Chondrocyte (in vitro differentiated cells): Measurements from ENCODE around the gene LIN52. TPM values are rescaled to one million over a fixed set of nuclear protein-coding genes. Genes with fewer than 3 reads are reported as not detected.

Source experiments
- DNase-seq: peaks from one replicate; pipeline ENCODE4 v3.0.0; 2021; ENCODE audit warnings: mixed read lengths, low spot score
- H3K27ac Mint-ChIP-seq: one replicate; pipeline ENCODE4 v1.8.0; 2021; ENCODE audit warnings: mild to moderate bottlenecking, moderate library complexity, mixed read lengths; ENCODE audit not compliant: unreplicated experiment
- H3K27me3 Mint-ChIP-seq: 2 replicates; pipeline ENCODE4 v1.8.0; 2021; ENCODE audit warnings: low read depth, mixed read lengths
- H3K36me3 Mint-ChIP-seq: 2 replicates; pipeline ENCODE4 v1.8.0; 2021; ENCODE audit warnings: low read depth, mixed read lengths
- H3K4me1 Mint-ChIP-seq: 2 replicates; pipeline ENCODE4 v1.8.0; 2021; ENCODE audit warnings: low read depth, mild to moderate bottlenecking, mixed read lengths
- H3K4me3 Mint-ChIP-seq: one replicate; pipeline ENCODE4 v1.8.0; 2021; ENCODE audit warnings: mild to moderate bottlenecking, moderate library complexity, mixed read lengths; ENCODE audit not compliant: unreplicated experiment
- H3K9me3 Mint-ChIP-seq: 2 replicates; pipeline ENCODE4 v1.8.0; 2021; ENCODE audit warnings: low read depth, mixed read lengths
- CTCF ChIP-seq: fragments of 200-600 bp; sonication (generic); IDR thresholded peaks from 2 replicates; pipeline ENCODE4 v1.5.0; 2021; ENCODE audit warnings: antibody characterized with exemption, mild to moderate bottlenecking, moderate library complexity
- total RNA-seq: library from RNA; stranded (reverse); gene quantifications from 3 replicates; pipeline ENCODE4 v1.2.1, GENCODE V29; 2021

The LIN52 gene
- total RNA-seq, 1 donor from 2014 or later = 6.6 TPM

- peaks cover 29% of the 10 kb centered on the region for H3K27me3 Mint-ChIP-seq
- no peak overlapping the region for H3K4me3 Mint-ChIP-seq
- TF ChIP-seq CTCF = no peak
- peaks cover 3% of the 10 kb centered on the region for H3K36me3 Mint-ChIP-seq
- H3K27ac Mint-ChIP-seq = no peak overlapping the region
- no peaks in the 10 kb centered on the region for H3K4me1 Mint-ChIP-seq
- peak; percentile 29 for DNase-seq
- no peaks in the 10 kb centered on the region for H3K9me3 Mint-ChIP-seq
These were observed 138.3 kb downstream of the LIN52 start for GRCh38 chr14:74223016-74223415.

- no peak for DNase-seq
- Mint-ChIP-seq H3K36me3 (peaks cover 7% of the 10 kb centered on the region), H3K4me1 (no peaks in the 10 kb centered on the region), H3K27ac (no peak overlapping the region), H3K27me3 (peaks cover 60% of the 10 kb centered on the region), H3K4me3 (no peak overlapping the region), H3K9me3 (peaks cover 7% of the 10 kb centered on the region)
- TF ChIP-seq CTCF = no peak
These were observed 147.0 kb downstream of the LIN52 start for GRCh38 chr14:74231784-74232183.

GRCh38 chr14:74235017-74235416 is 150.3 kb downstream of the LIN52 start:
- Mint-ChIP-seq H3K4me3 (no peak overlapping the region), H3K27me3 (peaks cover 52% of the 10 kb centered on the region), H3K4me1 (no peaks in the 10 kb centered on the region), H3K36me3 (peaks cover 5% of the 10 kb centered on the region), H3K9me3 (peaks cover 7% of the 10 kb centered on the region), H3K27ac (no peak overlapping the region)
- no peak for DNase-seq
- TF ChIP-seq CTCF = no peak

GRCh38 chr14:74237441-74237840 is 152.7 kb downstream of the LIN52 start:
- no peaks in the 10 kb centered on the region for H3K36me3 Mint-ChIP-seq
- H3K27ac Mint-ChIP-seq = no peak overlapping the region
- no peak for DNase-seq
- no peak for TF ChIP-seq CTCF
- H3K9me3 Mint-ChIP-seq = peaks cover under 1% of the 10 kb centered on the region
- no peak overlapping the region for H3K4me3 Mint-ChIP-seq
- peaks cover 11% of the 10 kb centered on the region for H3K4me1 Mint-ChIP-seq
- H3K27me3 Mint-ChIP-seq = peaks cover 52% of the 10 kb centered on the region

GRCh38 chr14:74238974-74239847 is 154.5 kb downstream of the LIN52 start, which contains the start of gene VSX2:
TSS of gene VSX2 (plus strand) at chr14:74239449. CDS start at chr14:74239562, 113 bp downstream.
- Mint-ChIP-seq H3K27ac (no peak within 1 kb of the TSS), H3K4me3 (no peak within 1 kb of the TSS), H3K27me3 (peaks cover 63% of the 10 kb centered on the region), H3K9me3 (no peaks in the 10 kb centered on the region), H3K36me3 (no peaks in the 10 kb centered on the region), H3K4me1 (peaks cover 11% of the 10 kb centered on the region)
- DNase-seq = peak; percentile 69
- TF ChIP-seq CTCF = no peak
